ENCODE data around the gene RND2. TPM values are rescaled to one million over a fixed set of nuclear protein-coding genes. Genes with fewer than 3 reads are reported as not detected.

The RND2 gene
- total and polyA plus RNA-seq, 2 of the 13 experiments (the other 11 are each of a cell fraction or from before 2014, with no cell fraction given) = 0.05 to 0.11 TPM

DNA sequence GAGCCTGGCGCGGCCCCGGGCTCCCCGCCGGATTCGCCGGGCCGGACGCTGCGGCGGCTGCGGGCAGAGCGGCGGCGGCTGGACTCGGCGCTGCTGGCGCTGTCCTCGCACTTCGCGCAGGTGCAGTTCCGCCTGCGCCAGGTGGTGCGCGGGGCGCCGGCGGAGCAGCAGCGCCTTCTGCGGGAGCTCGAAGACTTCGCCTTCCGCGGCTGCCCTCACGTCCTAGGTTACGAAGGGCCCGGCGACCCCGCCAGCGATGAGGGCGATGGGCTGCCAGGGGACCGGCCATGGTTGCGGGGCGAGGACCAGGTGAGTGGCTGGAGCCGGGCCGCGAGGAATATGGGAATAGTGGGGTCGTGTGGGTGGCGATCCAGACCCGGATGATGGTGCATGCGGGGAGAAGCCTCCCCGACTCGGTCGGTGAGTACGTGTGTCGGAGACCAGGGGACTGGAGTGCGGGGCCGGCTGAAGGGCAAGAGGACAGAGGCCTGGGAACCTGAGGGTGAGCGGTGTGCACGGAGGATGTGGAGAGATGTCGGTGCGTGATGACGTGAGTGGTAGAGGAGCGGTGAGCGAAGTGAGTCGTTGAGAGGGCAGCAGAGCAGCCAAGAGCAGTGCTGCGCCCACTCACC lies 44.1 kb upstream of the RND2 start (continued):
- TF ChIP-seq ZNF318 (CRISPR knock-in tag; IDR thresholded peaks at IDR 0.05) (peak; percentile 56; the same call in 1 of the 2 replicates), NPAS2 (CRISPR knock-in tag; IDR thresholded peaks at IDR 0.05; ENCODE audit: borderline replicate concordance) (no peak), MEIS2 (CRISPR knock-in tag; IDR thresholded peaks at IDR 0.05) (no peak; the same call in 1 of the 2 replicates), NR2C2 (CRISPR knock-in tag; IDR thresholded peaks at IDR 0.05; ENCODE audit: borderline replicate concordance) (peak; percentile 52; the same call in 1 of the 2 replicates), SOX13 (IDR thresholded peaks at IDR 0.05) (no peak), SOX13 (CRISPR knock-in tag; conservative IDR thresholded peaks at IDR 0.05 in 1 of 2, IDR thresholded peaks at IDR 0.05 in 1 of 2) (no peak), ZNF670 (CRISPR knock-in tag; IDR thresholded peaks at IDR 0.05; ENCODE audit: borderline replicate concordance) (no peak; the same call in 1 of the 2 replicates), ZSCAN31 (CRISPR knock-in tag; IDR thresholded peaks at IDR 0.05; ENCODE audit: low read depth) (peak; percentile 77; the same call in 1 of the 2 replicates), IKZF1 (IDR thresholded peaks at IDR 0.05) (no peak), CEBPB (IDR thresholded peaks at IDR 0.05; ENCODE audit: borderline replicate concordance, low read depth, low read length) (no peak), ZSCAN25 (CRISPR knock-in tag; IDR thresholded peaks at IDR 0.05) (peak; percentile 80; the same call in 1 of the 2 replicates), ZNF720 (CRISPR knock-in tag; IDR thresholded peaks at IDR 0.05) (no peak), ZFY (CRISPR knock-in tag; IDR thresholded peaks at IDR 0.05) (peak; percentile 77)
- TF ChIP-seq, protein P1, sequence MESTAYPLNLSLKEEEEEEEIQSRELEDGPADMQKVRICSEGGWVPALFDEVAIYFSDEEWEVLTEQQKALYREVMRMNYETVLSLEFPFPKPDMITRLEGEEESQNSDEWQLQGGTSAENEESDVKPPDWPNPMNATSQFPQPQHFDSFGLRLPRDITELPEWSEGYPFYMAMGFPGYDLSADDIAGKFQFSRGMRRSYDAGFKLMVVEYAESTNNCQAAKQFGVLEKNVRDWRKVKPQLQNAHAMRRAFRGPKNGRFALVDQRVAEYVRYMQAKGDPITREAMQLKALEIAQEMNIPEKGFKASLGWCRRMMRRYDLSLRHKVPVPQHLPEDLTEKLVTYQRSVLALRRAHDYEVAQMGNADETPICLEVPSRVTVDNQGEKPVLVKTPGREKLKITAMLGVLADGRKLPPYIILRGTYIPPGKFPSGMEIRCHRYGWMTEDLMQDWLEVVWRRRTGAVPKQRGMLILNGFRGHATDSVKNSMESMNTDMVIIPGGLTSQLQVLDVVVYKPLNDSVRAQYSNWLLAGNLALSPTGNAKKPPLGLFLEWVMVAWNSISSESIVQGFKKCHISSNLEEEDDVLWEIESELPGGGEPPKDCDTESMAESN (CRISPR knock-in tag; conservative IDR thresholded peaks at IDR 0.05) = peak; percentile 76; the same call in 1 of the 2 replicates

Data from HepG2 (cell line).